A673 (cell line): ENCODE measurements around the gene NDUFB4. TPM values are rescaled to one million over a fixed set of nuclear protein-coding genes. Genes with fewer than 3 reads are reported as not detected.
"Not testable (repeated sequence)": the region's sequence is repeated elsewhere in the genome, so short reads cannot be mapped to it uniquely, and the experiment has no call there.

Experiments used
- BruUV-seq: library from RNA; stranded (reverse); fragments of 400-500 nt; replicated peaks from 2 replicates; lab custom pipeline; 2021; lab: Mats Ljungman, UMichigan
- CTCF ChIA-PET: fragments of 300-600 bp; sonication (Branson Sonifier 250); formaldehyde crosslinking; loops from one replicate; lab custom pipeline; 2022; ENCODE audit warnings: antibody characterized with exemption; lab: Charles Lee
- POLR2A ChIA-PET: fragments of 300-600 bp; sonication (Branson Sonifier 250); formaldehyde crosslinking; loops from one replicate; lab custom pipeline; 2022; ENCODE audit warnings: antibody characterized with exemption; ENCODE audit not compliant: low non-redundant PET; lab: Charles Lee
- DNase-seq: peaks from one replicate; pipeline ENCODE4 v3.0.0-alpha.2; 2015; ENCODE audit warnings: low spot score
- H3K27ac ChIP-seq: fragments of 200-600 bp; sonication (generic); 2 replicates; pipeline ENCODE4 v1.5.1; 2016; ENCODE audit warnings: mixed run types, low read depth, mild to moderate bottlenecking, mixed read lengths, antibody characterized with exemption, low read length; ENCODE audit not compliant: poor library complexity, severe bottlenecking
- H3K27me3 ChIP-seq: fragments of 200-600 bp; sonication (generic); replicated peaks from 2 replicates; pipeline ENCODE4 v1.6.1; 2017; ENCODE audit warnings: mixed run types, low read depth, mild to moderate bottlenecking, mixed read lengths, antibody characterized with exemption, low read length; ENCODE audit not compliant: insufficient read depth, poor library complexity
- H3K36me3 ChIP-seq: fragments of 200-600 bp; sonication (generic); 2 replicates; pipeline ENCODE4 v1.6.1; 2016; ENCODE audit warnings: mixed run types, mild to moderate bottlenecking, mixed read lengths, antibody characterized with exemption, low read length; ENCODE audit not compliant: insufficient read depth, poor library complexity, severe bottlenecking
- H3K4me1 ChIP-seq: fragments of 200-600 bp; sonication (generic); 2 replicates; pipeline ENCODE4 v1.6.1; 2017; ENCODE audit warnings: mixed run types, mild to moderate bottlenecking, mixed read lengths, antibody characterized with exemption, low read length; ENCODE audit not compliant: insufficient read depth, poor library complexity, severe bottlenecking
- H3K4me3 ChIP-seq: fragments of 200-600 bp; sonication (generic); 2 replicates; pipeline ENCODE4 v1.5.1; 2016; ENCODE audit warnings: low read depth, mixed run types, mild to moderate bottlenecking, mixed read lengths, low read length; ENCODE audit not compliant: poor library complexity, severe bottlenecking
- H3K9me3 ChIP-seq: fragments of 200-600 bp; sonication (generic); 2 replicates; pipeline ENCODE4 v1.6.1; 2016; ENCODE audit warnings: mixed run types, low read depth, mild to moderate bottlenecking, mixed read lengths, antibody characterized with exemption, low read length; ENCODE audit not compliant: poor library complexity, severe bottlenecking
- EZH2 ChIP-seq: fragments of 200-600 bp; sonication (generic); IDR thresholded peaks from 2 replicates; pipeline ENCODE4 v1.6.1; 2017; ENCODE audit warnings: borderline replicate concordance, low read depth, mild to moderate bottlenecking, mixed read lengths, antibody characterized with exemption, low read length; ENCODE audit not compliant: poor library complexity, severe bottlenecking
- intact Hi-C: fragments of 100-400 bp; cut with micrococcal nuclease; formaldehyde crosslinking; loops from one replicate; pipeline ENCODE4 v1.10.0; 2022; ENCODE audit not compliant: unreplicated experiment
- total RNA-seq: library from RNA; stranded (reverse); gene quantifications from 2 replicates; pipeline ENCODE4 v1.2.3, GENCODE V29; 2021
- TF ChIP-seq, protein P1 (sequence below): fragments of 300-800, 200-600 bp; sonication (generic); conservative IDR thresholded peaks from 2 replicates; pipeline ENCODE4 v1.5.1; 2017; ENCODE audit warnings: low read depth, mild to moderate bottlenecking, antibody characterized with exemption, low read length, moderate library complexity, mixed read lengths

Gene NDUFB4
- total RNA-seq, 1 experiment from 2014 or later: 200 TPM

DNA sequence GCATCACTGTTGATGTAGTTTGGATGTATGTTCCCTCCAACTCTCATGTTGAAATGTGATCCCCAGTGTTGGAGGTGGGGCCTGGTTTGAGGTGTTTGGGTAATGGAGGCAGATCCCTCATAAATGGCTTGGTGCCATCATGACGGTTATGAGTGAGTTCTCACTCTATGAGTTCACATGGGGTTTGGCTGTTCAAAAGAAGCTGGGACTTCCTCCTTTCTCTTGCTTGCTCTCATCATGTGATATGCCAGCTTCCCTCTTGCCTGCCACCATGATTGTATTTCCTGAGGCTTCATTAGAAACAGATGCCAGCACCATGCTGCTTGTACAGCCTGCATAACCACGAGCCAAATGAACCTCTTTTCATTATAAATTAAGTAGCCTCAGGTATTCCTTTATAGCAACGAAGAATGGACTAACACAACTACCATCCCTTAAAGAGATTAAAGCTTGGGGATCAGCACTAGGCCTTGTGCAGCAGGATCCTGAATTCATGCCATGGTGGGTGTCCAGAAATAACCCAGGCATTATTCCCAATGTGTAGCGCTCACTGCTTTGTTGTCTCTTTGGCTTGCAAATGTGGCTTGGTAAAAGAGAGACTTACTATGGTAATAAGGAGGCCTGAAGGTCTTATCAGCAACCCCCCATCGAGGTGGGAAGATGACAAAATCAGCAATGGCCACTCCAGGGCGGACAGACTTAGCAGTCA is 41.9 kb downstream of the NDUFB4 start:
- DNase-seq: peak; percentile 6
- no peak for TF ChIP-seq EZH2
- TF ChIP-seq, protein P1, sequence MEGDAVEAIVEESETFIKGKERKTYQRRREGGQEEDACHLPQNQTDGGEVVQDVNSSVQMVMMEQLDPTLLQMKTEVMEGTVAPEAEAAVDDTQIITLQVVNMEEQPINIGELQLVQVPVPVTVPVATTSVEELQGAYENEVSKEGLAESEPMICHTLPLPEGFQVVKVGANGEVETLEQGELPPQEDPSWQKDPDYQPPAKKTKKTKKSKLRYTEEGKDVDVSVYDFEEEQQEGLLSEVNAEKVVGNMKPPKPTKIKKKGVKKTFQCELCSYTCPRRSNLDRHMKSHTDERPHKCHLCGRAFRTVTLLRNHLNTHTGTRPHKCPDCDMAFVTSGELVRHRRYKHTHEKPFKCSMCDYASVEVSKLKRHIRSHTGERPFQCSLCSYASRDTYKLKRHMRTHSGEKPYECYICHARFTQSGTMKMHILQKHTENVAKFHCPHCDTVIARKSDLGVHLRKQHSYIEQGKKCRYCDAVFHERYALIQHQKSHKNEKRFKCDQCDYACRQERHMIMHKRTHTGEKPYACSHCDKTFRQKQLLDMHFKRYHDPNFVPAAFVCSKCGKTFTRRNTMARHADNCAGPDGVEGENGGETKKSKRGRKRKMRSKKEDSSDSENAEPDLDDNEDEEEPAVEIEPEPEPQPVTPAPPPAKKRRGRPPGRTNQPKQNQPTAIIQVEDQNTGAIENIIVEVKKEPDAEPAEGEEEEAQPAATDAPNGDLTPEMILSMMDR: no peak
- Histone ChIP-seq H3K36me3 (no peaks in the 10 kb centered on the region), H3K27me3 (no peaks in the 10 kb centered on the region), H3K27ac (no peak overlapping the region), H3K4me1 (no peaks in the 10 kb centered on the region), H3K9me3 (no peaks in the 10 kb centered on the region), H3K4me3 (no peak overlapping the region)
- BruUV-seq: no TSS peak
- CTCF ChIA-PET: no interaction called here
- intact Hi-C loops: no loop called here
- POLR2A ChIA-PET: no interaction called here

DNA sequence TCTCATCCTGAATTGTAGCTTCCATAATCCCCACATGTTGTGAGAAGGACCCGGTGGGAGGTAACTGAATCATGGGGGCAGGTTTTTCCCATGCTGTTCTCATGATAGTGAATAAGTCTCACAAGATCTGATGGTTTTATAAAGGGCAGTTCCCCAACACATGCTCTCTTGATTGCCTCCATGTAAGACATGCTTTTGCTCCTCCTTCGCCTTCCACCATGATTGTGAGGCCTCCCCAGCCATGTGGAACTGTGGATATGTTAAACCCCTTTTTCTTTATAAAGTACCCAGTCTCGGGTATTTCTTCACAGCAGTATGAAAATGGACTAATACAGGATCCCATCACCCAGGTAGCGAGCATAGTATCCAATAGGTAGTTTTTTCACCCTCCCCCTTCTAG is 42.7 kb downstream of the NDUFB4 start:
- BruUV-seq, H3K36me3 ChIP-seq, CTCF ChIA-PET, H3K27me3 ChIP-seq, H3K27ac ChIP-seq, H3K4me3 ChIP-seq, intact Hi-C loops, DNase-seq, H3K9me3 ChIP-seq, POLR2A ChIA-PET, H3K4me1 ChIP-seq: not testable (repeated sequence)

DNA sequence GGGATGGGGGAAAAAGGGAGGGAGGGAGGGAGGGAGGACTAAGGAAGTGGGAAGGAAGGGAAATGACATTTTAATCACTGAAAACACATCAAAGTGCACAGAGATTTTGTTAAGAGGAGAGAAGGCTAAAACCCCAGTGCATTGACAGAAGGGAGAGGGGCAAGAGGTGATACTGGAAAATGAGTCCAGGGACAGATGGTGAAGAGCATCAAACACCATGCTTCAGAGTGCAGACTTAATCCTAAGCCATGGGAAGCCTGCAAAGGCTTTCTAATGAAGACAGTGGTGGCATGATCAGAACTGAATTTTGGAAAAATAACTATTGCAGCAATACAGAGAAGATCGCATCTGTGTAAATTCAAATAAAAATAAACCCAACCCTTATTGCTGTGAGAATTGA is 44.1 kb downstream of the NDUFB4 start:
- ChIA-PET POLR2A (no interaction called here), CTCF (interaction anchor here (0.7 kb wide), 1 partner anchor 137 kb away, joined by 5 read pairs; no protein-coding TSS in a partner anchor)
- no peaks in the 10 kb centered on the region for H3K36me3 ChIP-seq
- intact Hi-C loops: no loop called here
- no peak overlapping the region for H3K27ac ChIP-seq
- peaks cover 4% of the 10 kb centered on the region for H3K4me1 ChIP-seq
- TF ChIP-seq, protein P1: no peak
- TF ChIP-seq EZH2: no peak
- no TSS peak for BruUV-seq
- no peak for DNase-seq
- no peaks in the 10 kb centered on the region for H3K9me3 ChIP-seq
- no peaks in the 10 kb centered on the region for H3K27me3 ChIP-seq
- no peak overlapping the region for H3K4me3 ChIP-seq
